GM21367 (cell line): ENCODE results near the gene RPRML.
"Not testable (repeated sequence)": the region's sequence is repeated elsewhere in the genome, so short reads cannot be mapped to it uniquely, and the experiment has no call there.

Source experiments
- ATAC-seq: cut with Tn5 transposase; IDR thresholded peaks from one replicate; pipeline ENCODE4 v1.9.1; 2021; ENCODE audit not compliant: unreplicated experiment

Gene RPRML

GRCh38 chr17:46976626-46977270 lies 2.3 kb downstream of the RPRML start:
- no peak for ATAC-seq

DNA sequence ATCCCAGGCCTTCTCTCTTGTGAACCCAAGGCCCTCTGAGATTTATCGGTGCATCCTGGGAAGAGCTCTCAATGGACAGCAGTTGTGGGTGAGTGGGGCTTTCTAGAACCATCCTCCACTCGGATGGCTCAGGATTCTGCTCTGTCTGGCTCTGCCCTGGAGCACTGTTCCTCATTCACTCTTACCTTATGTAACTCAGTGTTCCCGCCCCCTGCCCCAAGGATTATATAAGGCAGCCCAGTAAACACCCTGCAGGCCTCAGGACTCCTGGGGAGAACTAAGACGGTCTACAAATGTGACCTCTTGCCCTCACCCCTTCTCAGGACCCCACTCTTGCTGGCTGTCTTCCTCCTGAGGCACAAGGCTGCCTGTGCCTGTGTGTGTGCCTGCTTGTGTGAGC lies 3.8 kb downstream of the RPRML start:
- ATAC-seq, result no peak

DNA sequence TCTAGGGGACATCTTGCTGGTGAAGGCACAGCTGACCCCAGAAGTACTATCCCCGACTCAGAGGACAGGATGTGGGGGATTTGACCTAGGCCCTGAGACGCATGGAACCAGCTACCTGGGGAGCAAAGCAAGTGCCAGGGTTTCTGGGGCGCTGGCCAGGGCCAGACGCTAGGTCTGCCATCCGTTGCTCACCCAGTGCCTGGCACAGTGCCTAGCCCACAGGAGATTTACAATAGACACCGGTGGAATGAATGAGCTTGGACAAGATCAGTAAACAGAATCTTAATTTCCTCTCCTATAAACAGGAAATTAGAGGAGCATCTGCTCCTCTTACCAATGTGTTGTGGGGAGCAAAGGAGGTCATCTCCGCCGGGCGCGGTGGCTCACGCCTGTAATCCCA lies 5.0 kb downstream of the RPRML start:
- no peak for ATAC-seq

DNA sequence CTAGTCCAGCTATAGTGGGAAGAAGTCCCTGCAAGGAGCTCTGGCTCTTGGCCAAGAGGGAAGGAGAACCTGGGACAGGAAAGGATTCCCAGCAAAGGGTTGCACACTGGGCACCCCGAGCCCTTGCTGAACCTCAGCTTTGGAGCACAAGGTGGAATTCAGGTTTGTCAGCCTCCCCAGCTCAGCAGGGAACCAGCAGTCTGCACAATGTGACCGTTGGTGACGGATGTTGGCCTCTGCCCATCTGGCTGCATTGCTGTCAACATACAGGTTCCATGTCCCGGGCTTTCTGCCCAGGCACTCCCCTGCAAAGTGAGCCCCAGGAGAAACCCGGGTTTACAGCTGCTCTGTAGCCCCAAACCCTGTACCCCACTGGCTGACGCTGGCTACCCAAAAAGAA lies 6.7 kb downstream of the RPRML start:
- no peak for ATAC-seq

GRCh38 chr17:46971647-46972300 lies 7.3 kb downstream of the RPRML start:
- ATAC-seq, result no peak

DNA sequence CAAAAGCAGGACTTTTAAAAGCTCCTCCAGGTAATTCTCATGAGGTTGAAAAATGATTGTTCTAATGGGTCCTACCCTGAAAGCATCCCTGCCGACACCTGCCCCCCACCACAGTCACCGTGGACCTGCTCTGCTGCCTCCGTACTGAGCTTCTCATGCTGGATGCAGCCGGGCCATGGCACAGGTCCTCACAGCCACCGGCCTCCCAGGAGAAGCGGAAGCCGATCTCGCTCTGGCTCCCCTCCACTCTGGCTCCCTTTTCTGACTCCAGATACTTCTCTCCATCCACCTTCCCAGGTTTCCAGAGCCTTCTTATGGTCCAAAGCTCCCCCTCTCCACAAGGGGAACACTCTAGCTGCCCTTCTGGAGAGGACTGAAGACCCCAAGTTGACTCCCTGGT lies 10.2 kb downstream of the RPRML start:
- no peak for ATAC-seq

- ATAC-seq, result no peak
Measured at GRCh38 chr17:46968224-46968834, 10.7 kb downstream of the RPRML start.

GRCh38 chr17:46964315-46965265 lies 14.5 kb downstream of the RPRML start:
- no peak for ATAC-seq

- no peak for ATAC-seq
Measured at GRCh38 chr17:46963571-46963970, 15.5 kb downstream of the RPRML start.

- no peak for ATAC-seq
Measured at GRCh38 chr17:46962374-46962790, 16.7 kb downstream of the RPRML start.

- ATAC-seq, result no peak
Measured at GRCh38 chr17:46960152-46960551, 18.9 kb downstream of the RPRML start.

- no peak for ATAC-seq
Measured at GRCh38 chr17:46958041-46958591, 20.9 kb downstream of the RPRML start.

DNA sequence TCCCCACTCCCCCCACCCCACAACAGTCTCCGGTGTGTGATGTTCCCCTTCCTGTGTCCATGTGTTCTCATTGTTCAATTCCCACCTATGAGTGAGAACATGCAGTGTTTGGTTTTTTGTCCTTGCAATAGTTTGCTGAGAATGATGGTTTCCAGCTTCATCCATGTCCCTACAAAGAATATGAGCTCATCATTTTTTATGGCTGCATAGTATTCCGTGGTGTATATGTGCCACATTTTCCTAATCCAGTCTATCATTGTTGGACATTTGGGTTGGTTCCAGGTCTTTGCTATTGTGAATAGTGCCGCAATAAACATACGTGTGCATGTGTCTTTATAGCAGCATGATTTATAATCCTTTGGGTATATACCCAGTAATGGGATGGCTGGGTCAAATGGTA lies 25.9 kb downstream of the RPRML start:
- ATAC-seq, result not testable (repeated sequence)

GRCh38 chr17:46952115-46952514 lies 26.9 kb downstream of the RPRML start:
- no peak for ATAC-seq

GRCh38 chr17:46951706-46952105 lies 27.3 kb downstream of the RPRML start:
- no peak for ATAC-seq

DNA sequence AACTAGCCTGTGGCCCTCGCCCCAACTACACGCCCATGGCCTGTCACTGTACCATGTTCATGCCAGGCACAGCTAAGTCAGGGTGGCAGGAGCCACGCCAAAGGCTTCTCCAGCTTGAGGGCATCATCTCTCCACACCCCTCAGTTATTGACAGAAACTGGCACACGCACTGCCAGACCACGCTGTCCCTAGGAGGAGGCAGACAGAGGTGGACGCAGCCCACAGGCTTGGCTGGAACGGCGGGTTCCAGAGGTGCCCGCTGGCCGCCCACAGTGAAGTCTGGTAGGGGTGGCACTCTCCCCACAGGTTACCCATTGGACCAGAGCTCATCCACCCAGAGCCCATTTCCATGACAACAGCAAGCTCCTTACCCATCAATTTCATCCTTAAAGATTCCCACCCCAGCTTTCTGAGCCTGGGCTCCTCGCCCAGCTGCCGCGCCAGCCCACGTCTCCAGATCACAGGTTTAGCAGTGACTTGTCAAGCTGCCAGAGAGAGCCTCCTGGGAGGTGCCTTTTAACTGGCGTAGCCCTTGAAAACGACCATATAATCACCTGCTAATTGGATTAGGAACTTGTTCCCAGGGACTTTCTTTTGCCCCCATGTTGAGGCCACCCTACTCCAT lies 27.9 kb downstream of the RPRML start:
- no peak for ATAC-seq

DNA sequence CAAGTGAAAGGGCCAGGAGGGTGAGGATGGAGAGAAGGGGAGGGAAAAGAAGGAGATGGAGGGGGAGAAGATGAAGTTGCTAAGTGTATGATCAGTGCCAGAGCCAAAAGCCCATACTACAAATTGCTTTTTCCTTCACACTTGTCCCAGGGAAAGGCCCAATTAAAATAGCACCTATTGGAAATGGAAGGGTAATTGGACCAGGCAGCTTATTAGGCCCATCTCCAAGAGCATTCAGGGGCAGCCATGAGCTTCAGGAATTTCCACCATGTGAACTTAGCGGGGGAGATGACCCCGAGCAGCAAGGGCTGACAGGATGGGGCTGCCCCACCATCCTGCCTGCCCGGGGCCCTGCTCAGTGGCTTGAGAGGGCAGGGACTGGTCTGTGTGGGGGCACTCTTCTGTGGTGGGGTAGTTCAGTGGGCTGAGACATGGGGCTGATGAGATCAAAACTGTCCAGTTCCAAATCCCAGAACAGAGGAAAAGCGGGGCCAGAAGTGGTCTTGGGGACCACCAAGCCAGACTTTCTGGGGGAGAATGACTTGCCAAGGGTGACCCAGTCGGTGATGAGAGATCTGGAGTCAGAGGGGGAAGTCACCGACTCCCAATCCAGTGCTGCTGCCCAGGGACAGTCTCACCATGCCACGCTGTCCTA lies 28.6 kb downstream of the RPRML start:
- no peak for ATAC-seq

GRCh38 chr17:46949291-46950174 lies 29.5 kb downstream of the RPRML start:
- ATAC-seq, result no peak

DNA sequence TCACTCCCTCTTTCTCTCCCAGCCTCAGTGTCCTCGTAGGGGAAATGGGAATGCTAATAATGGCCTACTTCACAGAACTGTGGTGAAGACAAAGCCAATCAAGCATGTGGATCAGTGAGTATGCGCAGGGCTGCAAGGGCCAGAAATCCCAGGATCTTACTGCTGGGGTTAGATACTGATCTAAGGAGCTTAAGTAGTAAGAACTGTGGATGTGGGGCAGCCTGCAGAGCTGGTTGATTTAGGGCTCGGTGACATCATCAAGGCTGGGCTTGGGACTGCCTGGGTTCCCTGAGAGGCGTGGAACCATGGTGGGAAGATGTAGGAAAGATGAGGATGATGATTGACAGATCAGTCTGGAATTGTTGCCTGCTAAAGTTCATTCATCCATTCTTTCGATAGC lies 30.5 kb downstream of the RPRML start:
- no peak for ATAC-seq
